Adrenal gland (tissue), 12 donors: Measurements from ENCODE around the gene CEND1. TPM values are rescaled to one million over a fixed set of nuclear protein-coding genes. Genes with fewer than 3 reads are reported as not detected.

ENCODE experiments used
- DNase-seq, 7 donors: peaks; one replicate each; pipeline ENCODE4 v3.0.0-alpha.2; 2019 to 2020
- H3K27ac ChIP-seq, 5 donors: fragments of 200-600 bp; sonication (generic) in 4 of 5; 1 replicate in 3 of 5; 2 replicates in 2 of 5; pipeline versions ENCODE4 v1.5.1 to v1.8.0; 2016 to 2020; ENCODE audit warnings: mild to moderate bottlenecking in 1 of 5
- H3K27me3 ChIP-seq: fragments of 200-600 bp; 2 replicates; pipeline ENCODE4 v1.8.0; 2021
- H3K36me3 ChIP-seq, 2 donors: fragments of 200-600 bp; replicated peaks in 1 of 2; 1 replicate in 1 of 2; 2 replicates in 1 of 2; pipeline versions ENCODE4 v1.5.1 to v1.8.0; 2018 to 2022
- H3K4me1 ChIP-seq, 2 donors: fragments of 200-600 bp; replicated peaks in 1 of 2; 1 replicate in 1 of 2; 2 replicates in 1 of 2; pipeline versions ENCODE4 v1.5.1 to v1.8.0; 2018 to 2021
- H3K4me3 ChIP-seq, 4 donors: fragments of 200-600 bp; sonication (generic) in 3 of 4; one replicate each; pipeline ENCODE4 v1.5.1; 2016 to 2018
- H3K9me3 ChIP-seq, 3 donors: fragments of 200-600 bp; sonication (generic) in 1 of 3; replicated peaks in 1 of 3; 1 replicate in 2 of 3; 2 replicates in 1 of 3; pipeline versions ENCODE4 v1.5.1 to v1.8.0; 2016 to 2021
- CTCF ChIP-seq, 6 experiments: fragments of 450-650 bp in 4 of 6; fragments of 200-600 bp in 2 of 6; sonication (generic) in 1 of 6; IDR thresholded peaks; 1 replicate in 5 of 6; 2 replicates in 1 of 6; pipeline versions ENCODE4 v1.5.1 to v1.8.0; 2016 to 2021; ENCODE audit warnings: antibody characterized with exemption in 6 of 6, mild to moderate bottlenecking in 2 of 6, moderate library complexity in 1 of 6
- POLR2A ChIP-seq, 2 donors: fragments of 450-650 bp; IDR thresholded peaks; one replicate each; pipeline ENCODE4 v1.6.1; 2017; ENCODE audit warnings: antibody characterized with exemption in 2 of 2, mild to moderate bottlenecking in 2 of 2, moderate library complexity in 1 of 2
- whole genome bisulfite sequencing, 4 donors: extraction: QIAGEN DNeasy Blood & Tissue Kit in 2 of 4; methylation state at CpG; one replicate each; pipeline versions ENCODE4 v1.1.5 to v1.1.7; 2013 to 2017; 5-methylcytosine and 5-hydroxymethylcytosine counted together
- intact Hi-C, 2 donors: fragments of 100-400 bp; cut with DNase I; formaldehyde crosslinking; loops; one replicate each; pipeline versions ENCODE4 v1.14.1 to v1.15.0; 2022 to 2023
- polyA plus RNA-seq, 3 donors: library from polyadenylated mRNA; stranded (reverse); fragments of 200-250 nt in 2 of 3; fragments of 350-450 nt in 1 of 3; fragmentation: Illumina TruSeq in 1 of 3; extraction: RNeasy Lipid Tissue Mini Kit (QIAGEN cat#74804) in 1 of 3; gene quantifications; one replicate each; pipeline ENCODE4 v1.2.3, GENCODE V29; 2013 to 2014
- total RNA-seq, 9 donors: library from RNA; depleted of rRNA in 4 of 9; stranded (reverse); fragments of >200 nt in 4 of 9; fragments of 120-200 nt in 1 of 9; fragmentation: NEBNext Ultra II Directional in 1 of 9; extraction: Animal tissue kit (Norgen Biotek cat#: 25700) in 1 of 9; gene quantifications; one replicate each; pipeline versions ENCODE4 v1.1.0 to v1.2.4, GENCODE V29; 2013 to 2023
- donor health status: healthy with polysubstance abuse.
- donor health status: Bipolar disorder and iron deficiency.
- donor health status: DM: yes; HTN: yes; CAD: no.
- donor health status: DM: no; HTN: no; CAD: no.
- donor health status: DM: no; HTN: no; CAD: no.
- donor health status: DM: yes; HTN: yes; CAD: no.

Gene CEND1
- total and polyA plus RNA-seq, 12 donors: 0.42 to 14.5 (median 3.0) TPM; not detected in 4

GRCh38 chr11:792535-792821, 2.6 kb upstream of the CEND1 start:
- Histone ChIP-seq H3K4me3 (no peak overlapping the region), H3K27me3 (peaks cover 10% of the 10 kb centered on the region), H3K4me1 (peaks cover 20 to 22% of the 10 kb centered on the region in 2 donors), H3K9me3 (no peaks in the 10 kb centered on the region), H3K36me3 (peaks cover 0 to 6% of the 10 kb centered on the region in 2 donors), H3K27ac (no peak overlapping the region)
- no peak for DNase-seq
- TF ChIP-seq POLR2A (IDR thresholded peaks at IDR 0.05) (no peak), CTCF (IDR thresholded peaks at IDR 0.05) (no peak)
- WGBS, 4 donors: 92 to 100% (median 93%) methylated on average over 3 to 15 of the region's 15 CpGs
- intact Hi-C loops: no loop called here

- H3K4me3 ChIP-seq: no peak overlapping the region
- no peak for DNase-seq
- no peaks in the 10 kb centered on the region for H3K9me3 ChIP-seq
- peaks cover 15 to 18% of the 10 kb centered on the region in 2 donors for H3K4me1 ChIP-seq
- TF ChIP-seq POLR2A (IDR thresholded peaks at IDR 0.05): no peak
- TF ChIP-seq CTCF (IDR thresholded peaks at IDR 0.05): no peak
- intact Hi-C loops: no loop called here
- no peak overlapping the region for H3K27ac ChIP-seq
- H3K27me3 ChIP-seq: peaks cover 12% of the 10 kb centered on the region
- peaks cover 0 to 6% of the 10 kb centered on the region in 2 donors for H3K36me3 ChIP-seq
- 94 to 96% (median 95%) methylated on average over 21 to 49 of the region's 49 CpGs for whole genome bisulfite sequencing, 4 donors
Observed at GRCh38 chr11:791658-792534, 2.0 kb upstream of the CEND1 start.

- H3K4me3 ChIP-seq: no peak overlapping the region
- H3K36me3 ChIP-seq: peaks cover 0 to 6% of the 10 kb centered on the region in 2 donors
- DNase-seq: no peak
- peaks cover 8 to 11% of the 10 kb centered on the region in 2 donors for H3K4me1 ChIP-seq
- H3K9me3 ChIP-seq: no peaks in the 10 kb centered on the region
- H3K27me3 ChIP-seq: peaks cover 12% of the 10 kb centered on the region
- TF ChIP-seq CTCF (IDR thresholded peaks at IDR 0.05) (no peak), POLR2A (IDR thresholded peaks at IDR 0.05) (no peak)
- intact Hi-C loops: no loop called here
- 74 to 88% (median 76%) methylated on average over 12 to 18 of the region's 18 CpGs for WGBS, 4 donors
- no peak overlapping the region for H3K27ac ChIP-seq
Observed at GRCh38 chr11:790721-791564, 1.1 kb upstream of the CEND1 start.
